ENCODE results near the gene TEX101.

DNA sequence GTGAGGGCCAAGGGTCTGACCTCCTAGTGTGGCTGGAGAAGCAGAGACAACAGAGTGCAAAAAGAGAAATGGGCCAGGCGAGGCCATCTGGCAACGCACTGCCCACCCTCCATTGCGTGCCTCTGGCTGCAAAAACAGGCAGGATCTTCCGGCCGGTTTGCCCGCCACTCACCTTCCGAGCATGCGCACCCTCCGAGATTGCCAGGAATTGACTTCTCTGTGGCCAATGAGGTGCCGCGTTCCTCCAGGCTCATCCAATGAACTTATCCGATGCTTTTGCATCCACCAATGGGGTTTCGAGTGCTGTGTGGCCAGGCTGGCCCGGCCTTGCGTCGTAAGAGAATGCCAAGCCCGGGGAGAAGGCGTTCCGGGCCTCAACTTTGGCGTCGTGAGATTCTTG lies at the start of gene TEX101:
- TF ChIP-seq, protein P1, sequence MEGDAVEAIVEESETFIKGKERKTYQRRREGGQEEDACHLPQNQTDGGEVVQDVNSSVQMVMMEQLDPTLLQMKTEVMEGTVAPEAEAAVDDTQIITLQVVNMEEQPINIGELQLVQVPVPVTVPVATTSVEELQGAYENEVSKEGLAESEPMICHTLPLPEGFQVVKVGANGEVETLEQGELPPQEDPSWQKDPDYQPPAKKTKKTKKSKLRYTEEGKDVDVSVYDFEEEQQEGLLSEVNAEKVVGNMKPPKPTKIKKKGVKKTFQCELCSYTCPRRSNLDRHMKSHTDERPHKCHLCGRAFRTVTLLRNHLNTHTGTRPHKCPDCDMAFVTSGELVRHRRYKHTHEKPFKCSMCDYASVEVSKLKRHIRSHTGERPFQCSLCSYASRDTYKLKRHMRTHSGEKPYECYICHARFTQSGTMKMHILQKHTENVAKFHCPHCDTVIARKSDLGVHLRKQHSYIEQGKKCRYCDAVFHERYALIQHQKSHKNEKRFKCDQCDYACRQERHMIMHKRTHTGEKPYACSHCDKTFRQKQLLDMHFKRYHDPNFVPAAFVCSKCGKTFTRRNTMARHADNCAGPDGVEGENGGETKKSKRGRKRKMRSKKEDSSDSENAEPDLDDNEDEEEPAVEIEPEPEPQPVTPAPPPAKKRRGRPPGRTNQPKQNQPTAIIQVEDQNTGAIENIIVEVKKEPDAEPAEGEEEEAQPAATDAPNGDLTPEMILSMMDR (IDR thresholded peaks at IDR 0.05): no peak
- no peak for TF ChIP-seq POLR2A (IDR thresholded peaks at IDR 0.05)
- TF ChIP-seq EP300 (IDR thresholded peaks at IDR 0.05): no peak
- no peak for TF ChIP-seq POLR2AphosphoS5 (IDR thresholded peaks at IDR 0.05)
